ENCODE data around the gene TOR1AIP1. TPM values are rescaled to one million over a fixed set of nuclear protein-coding genes. Genes with fewer than 3 reads are reported as not detected.

The TOR1AIP1 gene
- total and polyA plus RNA-seq, 2 of the 4 experiments (the other 2 are of a cell fraction): 20.7 to 64.5 TPM

DNA sequence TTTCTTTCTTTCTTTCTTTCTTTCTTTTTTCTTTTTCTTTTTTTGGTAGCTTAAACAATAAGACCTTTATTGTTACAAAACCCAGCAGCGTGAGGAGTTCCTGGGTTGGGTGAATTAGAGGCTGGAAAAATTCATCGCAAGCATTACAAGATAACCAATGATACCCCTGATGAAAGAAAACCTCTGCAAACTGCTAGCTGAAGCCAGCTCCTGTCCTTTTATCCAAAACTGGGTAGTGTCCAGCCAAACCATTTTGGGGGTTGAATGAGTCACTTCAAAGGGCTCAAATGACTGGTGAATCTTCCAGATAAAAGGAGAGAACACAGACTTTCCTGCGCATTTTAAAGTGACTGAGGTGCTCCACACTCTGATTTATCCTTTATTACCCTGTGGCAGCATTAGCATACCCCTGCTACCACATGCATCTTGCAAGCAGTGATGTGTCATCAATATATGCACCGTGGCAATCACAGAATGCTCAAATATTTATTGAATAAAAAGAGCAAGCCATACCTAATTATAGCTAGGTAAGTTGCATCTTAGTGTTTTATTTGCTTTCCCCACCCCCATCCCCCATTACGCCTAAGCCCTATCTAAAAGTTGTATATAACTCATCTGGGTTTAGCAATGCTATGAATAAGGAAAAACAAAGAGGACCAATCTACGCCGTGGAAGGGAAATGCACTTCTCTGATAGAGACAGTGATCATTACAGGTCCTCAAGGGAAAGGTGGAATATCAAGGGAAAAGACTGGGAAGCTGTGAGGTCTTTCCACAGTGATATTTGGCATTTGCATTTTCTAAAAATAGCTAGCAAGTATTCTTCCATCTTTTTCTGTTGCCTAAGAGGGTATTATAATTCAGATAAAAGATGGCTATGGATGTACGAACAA lies 40.1 kb downstream of the TOR1AIP1 start:
- no peak overlapping the region for H3K14ac ChIP-seq (replicated peaks; ENCODE audit: low read depth, low read length)
- H4K20me1 ChIP-seq (ENCODE audit: insufficient read depth, low read length): no peaks in the 10 kb centered on the region
- no peaks in the 10 kb centered on the region; the same call in 1 of the 2 replicates for H3K9me1 ChIP-seq (ENCODE audit: insufficient read depth, low read length)
- H3K23ac ChIP-seq (ENCODE audit: low read depth, low read length): no peak overlapping the region
- no peak overlapping the region for H3K18ac ChIP-seq (ENCODE audit: low read depth, low read length)
- ATAC-seq (ENCODE audit: low read depth) (no peak), DNase-seq (peak; percentile 4)
- H3K4me3 ChIP-seq (ENCODE audit: insufficient read depth, low read depth, low read length): no peak overlapping the region
- no peak overlapping the region for H3K27ac ChIP-seq (ENCODE audit: insufficient read depth, low read length)
- no peak overlapping the region for H2AK9ac ChIP-seq (replicated peaks; ENCODE audit: low read depth, low read length, poor library complexity)
- H2AK5ac ChIP-seq (ENCODE audit: low read depth, low read length): no peak overlapping the region
- no peak overlapping the region for H3K9ac ChIP-seq (ENCODE audit: low read depth, low read length)
- no peak overlapping the region for H3K56ac ChIP-seq (ENCODE audit: extremely low read depth, insufficient read depth, low read length)
- ChIA-PET CTCF (interaction anchor here (0.6 to 1.5 kb wide), 4 partner anchors 9 to 166 kb away, joined by 3 to 6 read pairs (median 4); no protein-coding TSS in a partner anchor), POLR2A (ENCODE audit: unreplicated experiment) (no interaction called here)
- H2BK20ac ChIP-seq (ENCODE audit: low read depth, low read length): no peak overlapping the region
- in situ Hi-C loops (cut with MboI; ENCODE audit: low sequenced_read_pairs): no loop called here
- no CpG with 5 or more reads among the region's 8 CpGs for WGBS, 2 experiments (ENCODE audit: extremely low coverage in 2 of 2, insufficient read length in 1 of 2)
- no peak overlapping the region for H2BK120ac ChIP-seq (ENCODE audit: low read depth, low read length)
- H3K4ac ChIP-seq (ENCODE audit: low read depth, low read length): no peak overlapping the region
- no peak overlapping the region for H2BK5ac ChIP-seq (ENCODE audit: low read depth, low read length, poor library complexity, severe bottlenecking)
- H3K4me1 ChIP-seq (ENCODE audit: control insufficient read depth, insufficient read depth, low read length): peaks cover 3% of the 10 kb centered on the region
- peaks cover 14% of the 10 kb centered on the region for H3K36me3 ChIP-seq (ENCODE audit: control insufficient read depth, insufficient read depth, low read length)
- no peaks in the 10 kb centered on the region for H3K27me3 ChIP-seq (ENCODE audit: control insufficient read depth, insufficient read depth, low read length)
- H4K5ac ChIP-seq (ENCODE audit: low read depth, low read length): no peak overlapping the region
- no peak overlapping the region for H2AFZ ChIP-seq (replicated peaks; ENCODE audit: low read length, poor library complexity)
- H2BK15ac ChIP-seq (ENCODE audit: low read depth, low read length): no peak overlapping the region
- no peak overlapping the region for H4K91ac ChIP-seq (ENCODE audit: insufficient read depth, low read depth, low read length)
- dilution Hi-C loops (cut with HindIII; ENCODE audit: low sequenced_read_pairs, unreplicated experiment): no loop called here
- BruUV-seq (replicated peaks): no TSS peak
- H3K79me1 ChIP-seq (ENCODE audit: low read depth in 1 of 2, low read length in 2 of 2): no peaks in the 10 kb centered on the region
- H4K8ac ChIP-seq (ENCODE audit: low read depth in 2 of 2, low read length in 2 of 2): no peak overlapping the region
- intact Hi-C loops (cut with micrococcal nuclease): loop anchor here (5.0 kb wide), 1 partner anchor 80 kb away; no protein-coding TSS in a partner anchor
- no peak overlapping the region for H3K4me2 ChIP-seq (ENCODE audit: low read depth, low read length)
- TF ChIP-seq NFE2L2 (IDR thresholded peaks at IDR 0.05; ENCODE audit: low read depth, low read length) (no peak), CHD1 (IDR thresholded peaks at IDR 0.05; ENCODE audit: low read depth, low read length) (no peak)
- H3K9me3 ChIP-seq (ENCODE audit: control insufficient read depth, insufficient read depth, low read length): no peaks in the 10 kb centered on the region

All from IMR-90 (cell line).